PC-9 (cell line): Measurements from ENCODE around the gene PALD1. TPM values are rescaled to one million over a fixed set of nuclear protein-coding genes. Genes with fewer than 3 reads are reported as not detected.

ENCODE experiments used
- BruUV-seq: library from RNA; stranded (reverse); fragments of 400-500 nt; replicated peaks from 2 replicates; lab custom pipeline; 2021; lab: Mats Ljungman, UMichigan
- CTCF ChIA-PET: fragments of 300-600 bp; sonication (Branson Sonifier 250); formaldehyde crosslinking; loops from one replicate; lab custom pipeline; 2022; ENCODE audit warnings: antibody characterized with exemption; lab: Charles Lee
- POLR2A ChIA-PET: fragments of 300-600 bp; sonication (Branson Sonifier 250); formaldehyde crosslinking; loops from one replicate; lab custom pipeline; 2022; ENCODE audit warnings: antibody characterized with exemption; ENCODE audit not compliant: unreplicated experiment; lab: Charles Lee
- DNase-seq, 2 experiments: peaks; one replicate each; pipeline versions ENCODE4 v3.0.0 to v3.0.0-alpha.2; 2015 to 2022; ENCODE audit warnings: mixed read lengths in 1 of 2
- H2AFZ ChIP-seq: fragments of 200-600 bp; sonication (generic); 2 replicates; pipeline ENCODE4 v1.8.1; 2017; ENCODE audit warnings: antibody characterized with exemption
- H3F3A ChIP-seq: fragments of 200-600 bp; sonication (generic); 2 replicates; pipeline ENCODE4 v1.8.1; 2017; ENCODE audit warnings: antibody characterized with exemption, mild to moderate bottlenecking, low read depth; ENCODE audit not compliant: insufficient read depth
- H3K27ac ChIP-seq: fragments of 200-600 bp; sonication (generic); 2 replicates; pipeline ENCODE4 v1.6.1; 2016; ENCODE audit warnings: mixed run types
- H3K27me3 ChIP-seq: fragments of 200-600 bp; sonication (generic); 2 replicates; pipeline ENCODE4 v1.6.1; 2016; ENCODE audit warnings: low read depth, mixed run types; ENCODE audit not compliant: insufficient read depth
- H3K36me3 ChIP-seq: fragments of 200-600 bp; sonication (generic); 2 replicates; pipeline ENCODE4 v1.6.1; 2016; ENCODE audit warnings: low read depth, mixed run types
- H3K4me1 ChIP-seq: fragments of 200-600 bp; sonication (generic); replicated peaks from 2 replicates; pipeline ENCODE4 v1.6.1; 2016; ENCODE audit warnings: mixed run types; ENCODE audit not compliant: insufficient read depth
- H3K4me2 ChIP-seq: fragments of 200-600 bp; sonication (generic); 2 replicates; pipeline ENCODE4 v1.6.1; 2017; ENCODE audit warnings: mixed run types
- H3K4me3 ChIP-seq: fragments of 200-600 bp; sonication (generic); 2 replicates; pipeline ENCODE4 v1.6.1; 2016; ENCODE audit warnings: mixed run types
- H3K79me2 ChIP-seq: fragments of 200-600 bp; sonication (generic); 2 replicates; pipeline ENCODE4 v1.6.1; 2017; ENCODE audit warnings: low read depth, mixed run types
- H3K9me2 ChIP-seq: fragments of 200-600 bp; sonication (generic); 2 replicates; pipeline ENCODE4 v1.8.1; 2017; ENCODE audit warnings: mild to moderate bottlenecking; ENCODE audit not compliant: insufficient read depth
- H3K9me3 ChIP-seq: fragments of 200-600 bp; sonication (generic); 2 replicates; pipeline ENCODE4 v1.8.1; 2016; ENCODE audit warnings: low read depth; ENCODE audit not compliant: insufficient read depth
- H4K20me1 ChIP-seq: fragments of 200-600 bp; sonication (generic); 2 replicates; pipeline ENCODE4 v1.8.1; 2017; ENCODE audit not compliant: insufficient read depth
- CTCF ChIP-seq: fragments of 200-600 bp; sonication (generic); conservative IDR thresholded peaks from 2 replicates; pipeline ENCODE4 v1.6.1; 2017; ENCODE audit warnings: mixed run types, antibody characterized with exemption, mild to moderate bottlenecking, moderate library complexity
- EZH2 ChIP-seq: fragments of 200-600 bp; sonication (generic); IDR thresholded peaks from 2 replicates; pipeline ENCODE4 v1.8.0; 2017; ENCODE audit warnings: antibody characterized with exemption, low read depth
- intact Hi-C: fragments of 100-400 bp; cut with micrococcal nuclease; formaldehyde crosslinking; loops from one replicate; pipeline ENCODE4 v1.10.0; 2022; ENCODE audit not compliant: unreplicated experiment
- total RNA-seq: library from RNA; stranded (reverse); gene quantifications from 2 replicates; pipeline ENCODE4 v1.2.3, GENCODE V29; 2021

Gene PALD1
- total RNA-seq, 1 experiment from 2014 or later = 5.2 TPM

GRCh38 chr10:70441161-70441894 is 37.2 kb upstream of the PALD1 start, which contains the start of gene NODAL:
TSS of gene NODAL (minus strand) at chr10:70441681. CDS start at chr10:70441667, 14 bp downstream.
- H3K4me3 ChIP-seq = no peak within 1 kb of the TSS

GRCh38 chr10:70441895-70442309 is 36.7 kb upstream of the PALD1 start:
- BruUV-seq = no TSS peak
- intact Hi-C loops = no loop called here
- Histone ChIP-seq H4K20me1 (no peaks in the 10 kb centered on the region), H3K36me3 (no peaks in the 10 kb centered on the region), H3K27ac (no peak overlapping the region), H3K79me2 (no peaks in the 10 kb centered on the region), H3K4me1 (no peaks in the 10 kb centered on the region), H2AFZ (no peak overlapping the region), H3K27me3 (peaks cover 16% of the 10 kb centered on the region), H3F3A (peaks cover 5% of the 10 kb centered on the region; the same call in 1 of the 2 replicates), H3K9me3 (no peaks in the 10 kb centered on the region), H3K4me2 (no peak overlapping the region), H3K4me3 (no peak overlapping the region), H3K9me2 (no peaks in the 10 kb centered on the region)
- POLR2A ChIA-PET = no interaction called here
- CTCF ChIA-PET = no interaction called here
- TF ChIP-seq EZH2 (no peak), CTCF (no peak)
- DNase-seq = no peak

More at GRCh38 chr10:70441161-70441894, 37.2 kb upstream of the PALD1 start, which contains the start of gene NODAL:
- peaks cover 16% of the 10 kb centered on the region for H3K27me3 ChIP-seq
- H2AFZ ChIP-seq = no peak within 1 kb of the TSS
- H3K27ac ChIP-seq = no peak within 1 kb of the TSS
- no peaks in the 10 kb centered on the region for H3K4me1 ChIP-seq
- no peaks in the 10 kb centered on the region for H4K20me1 ChIP-seq
- intact Hi-C loops = no loop called here
- DNase-seq = no peak
- no peaks in the 10 kb centered on the region for H3K9me3 ChIP-seq
- TF ChIP-seq CTCF = no peak
- TF ChIP-seq EZH2 = no peak
- no peaks in the 10 kb centered on the region for H3K79me2 ChIP-seq
- no TSS peak for BruUV-seq
- no peak within 1 kb of the TSS for H3K4me2 ChIP-seq
- ChIA-PET POLR2A (no interaction called here), CTCF (no interaction called here)
- peaks cover 5% of the 10 kb centered on the region; the same call in 1 of the 2 replicates for H3F3A ChIP-seq
- H3K36me3 ChIP-seq = no peaks in the 10 kb centered on the region
- no peaks in the 10 kb centered on the region for H3K9me2 ChIP-seq

- TF ChIP-seq CTCF (no peak), EZH2 (no peak)
- Histone ChIP-seq H3K4me2 (no peak overlapping the region), H3F3A (peaks cover 5% of the 10 kb centered on the region; the same call in 1 of the 2 replicates), H4K20me1 (no peaks in the 10 kb centered on the region), H2AFZ (no peak overlapping the region), H3K4me3 (no peak overlapping the region), H3K27ac (no peak overlapping the region), H3K36me3 (no peaks in the 10 kb centered on the region), H3K4me1 (no peaks in the 10 kb centered on the region), H3K27me3 (peaks cover 16% of the 10 kb centered on the region), H3K9me2 (no peaks in the 10 kb centered on the region), H3K9me3 (no peaks in the 10 kb centered on the region), H3K79me2 (no peaks in the 10 kb centered on the region)
- intact Hi-C loops = no loop called here
- BruUV-seq = no TSS peak
- ChIA-PET POLR2A (no interaction called here), CTCF (no interaction called here)
- no peak for DNase-seq
Observed at GRCh38 chr10:70442332-70442988, 36.1 kb upstream of the PALD1 start.
